MM.1S (cell line): ENCODE data around the gene GAREM1.

Source experiments
- CTCF ChIP-seq: fragments of 300-600 bp; sonication (generic); IDR thresholded peaks from 2 replicates; pipeline ENCODE4 v1.5.1; 2016; ENCODE audit warnings: antibody characterized with exemption, low read length, mixed read lengths
- EZH2phosphoT487 ChIP-seq: fragments of 300-600 bp; sonication (generic); IDR thresholded peaks from 2 replicates; pipeline ENCODE4 v1.6.1; 2018; ENCODE audit warnings: antibody characterized with exemption, low read length

GRCh38 chr18:32278177-32278799 is 192.4 kb downstream of the GAREM1 start:
- no peak for TF ChIP-seq EZH2phosphoT487
- no peak for TF ChIP-seq CTCF
